Body of pancreas (tissue), 4 donors: Measurements from ENCODE around the gene LRRC1. TPM values are rescaled to one million over a fixed set of nuclear protein-coding genes. Genes with fewer than 3 reads are reported as not detected.

Experiments
- ATAC-seq: fragments of 150-250 bp; one replicate; pipeline ENCODE4 v1.9.1; 2016
- DNase-seq, 4 donors: peaks; one replicate each; pipeline ENCODE4 v3.0.0-alpha.2; 2019
- H3K27ac ChIP-seq, 4 donors: fragments of 200-600 bp; sonication (generic); 1 replicate in 3 of 4; 2 replicates in 1 of 4; pipeline versions ENCODE4 v1.5.1 to v1.6.1; 2016 to 2019; ENCODE audit warnings: mild to moderate bottlenecking in 1 of 4, mixed read lengths in 1 of 4, moderate library complexity in 1 of 4
- H3K27me3 ChIP-seq, 2 donors: fragments of 200-600 bp; sonication (generic); one replicate each; pipeline ENCODE4 v1.6.0; 2016; ENCODE audit warnings: mild to moderate bottlenecking in 1 of 2
- H3K36me3 ChIP-seq, 2 donors: fragments of 200-600 bp; sonication (generic); replicated peaks in 1 of 2; 2 replicates each; pipeline ENCODE4 v1.5.1; 2016; ENCODE audit warnings: low read depth in 2 of 2; ENCODE audit not compliant: insufficient read depth in 1 of 2
- H3K4me1 ChIP-seq: fragments of 200-600 bp; sonication (generic); one replicate; pipeline ENCODE4 v1.6.0; 2016
- H3K4me3 ChIP-seq, 2 donors: fragments of 200-600 bp; sonication (generic); 1 replicate in 1 of 2; 2 replicates in 1 of 2; pipeline ENCODE4 v1.5.1; 2016 to 2019
- H3K9me3 ChIP-seq, 3 donors: fragments of 200-600 bp; sonication (generic); 1 replicate in 2 of 3; 2 replicates in 1 of 3; pipeline ENCODE4 v1.5.1; 2016
- CTCF ChIP-seq, 7 experiments: fragments of 450-650 bp in 4 of 7; fragments of 200-600 bp in 3 of 7; sonication (generic) in 3 of 7; IDR thresholded peaks; one replicate each; pipeline ENCODE4 v1.5.1; 2016 to 2019; ENCODE audit warnings: antibody characterized with exemption in 7 of 7
- POLR2A ChIP-seq, 3 donors: fragments of 450-650 bp; IDR thresholded peaks; one replicate each; pipeline ENCODE4 v1.6.1; 2016; ENCODE audit warnings: antibody characterized with exemption in 3 of 3, mild to moderate bottlenecking in 2 of 3
- WGBS, 2 donors: methylation state at CpG; one replicate each; pipeline ENCODE4 v1.1.5; 2017; 5-methylcytosine and 5-hydroxymethylcytosine counted together
- intact Hi-C: fragments of 100-400 bp; cut with DNase I; formaldehyde crosslinking; loops from one replicate; pipeline ENCODE4 v1.15.1; 2023
- total RNA-seq, 2 donors: library from RNA; depleted of rRNA; stranded (reverse); fragments of >200 nt; gene quantifications; one replicate each; pipeline ENCODE4 v1.1.0, GENCODE V29; 2016

The LRRC1 gene
- total RNA-seq, 2 donors from 2014 or later, result 13.2 to 17.1 TPM

- Histone ChIP-seq H3K9me3 (no peaks in the 10 kb centered on the region), H3K4me3 (no peak overlapping the region), H3K4me1 (peaks cover 29% of the 10 kb centered on the region), H3K27me3 (no peaks in the 10 kb centered on the region), H3K36me3 (no peaks in the 10 kb centered on the region), H3K27ac (no peak overlapping the region)
- TF ChIP-seq POLR2A (IDR thresholded peaks at IDR 0.05) (no peak), CTCF (IDR thresholded peaks at IDR 0.05) (no peak)
- ATAC-seq, result no peak
- intact Hi-C loops, result no loop called here
- 83 to 85% methylated on average over 6 of the region's 6 CpGs for WGBS, 2 donors
- DNase-seq, result no peak
Observed at GRCh38 chr6:53831936-53832660, 37.3 kb downstream of the LRRC1 start.

GRCh38 chr6:53833155-53833554, 38.4 kb downstream of the LRRC1 start:
- Histone ChIP-seq H3K27ac (no peak overlapping the region), H3K36me3 (no peaks in the 10 kb centered on the region), H3K9me3 (no peaks in the 10 kb centered on the region), H3K4me3 (no peak overlapping the region), H3K27me3 (no peaks in the 10 kb centered on the region), H3K4me1 (peaks cover 27% of the 10 kb centered on the region)
- ATAC-seq (no peak), DNase-seq (no peak)
- intact Hi-C loops, result no loop called here
- TF ChIP-seq POLR2A (IDR thresholded peaks at IDR 0.05) (no peak), CTCF (IDR thresholded peaks at IDR 0.05) (no peak)

GRCh38 chr6:53834132-53834531, 39.3 kb downstream of the LRRC1 start:
- Histone ChIP-seq H3K36me3 (no peaks in the 10 kb centered on the region), H3K4me1 (peaks cover 23% of the 10 kb centered on the region), H3K9me3 (no peaks in the 10 kb centered on the region), H3K27me3 (no peaks in the 10 kb centered on the region), H3K4me3 (no peak overlapping the region), H3K27ac (no peak overlapping the region)
- 93% methylated on average over 4 of the region's 4 CpGs for WGBS, 2 donors
- intact Hi-C loops, result no loop called here
- DNase-seq, result no peak
- TF ChIP-seq CTCF (IDR thresholded peaks at IDR 0.05) (no peak), POLR2A (IDR thresholded peaks at IDR 0.05) (no peak)
- no peak for ATAC-seq

- Histone ChIP-seq H3K36me3 (no peaks in the 10 kb centered on the region), H3K4me1 (peaks cover 12% of the 10 kb centered on the region), H3K9me3 (no peaks in the 10 kb centered on the region), H3K4me3 (no peak overlapping the region), H3K27ac (no peak overlapping the region), H3K27me3 (no peaks in the 10 kb centered on the region)
- intact Hi-C loops, result no loop called here
- 45 to 52% methylated on average over 3 of the region's 3 CpGs for WGBS, 2 donors
- peak in 1 of 4 donors; percentile 33 for DNase-seq
- peak; percentile 40 for ATAC-seq
- TF ChIP-seq POLR2A (IDR thresholded peaks at IDR 0.05), result no peak
- no peak for TF ChIP-seq CTCF (IDR thresholded peaks at IDR 0.05)
Observed at GRCh38 chr6:53837865-53838769, 43.3 kb downstream of the LRRC1 start.
